HG03469 (cell line): Measurements from ENCODE around the gene PFKM.

Source experiments
- ATAC-seq: cut with Tn5 transposase; IDR thresholded peaks from one replicate; pipeline ENCODE4 v1.9.1; 2021; ENCODE audit warnings: mild to moderate bottlenecking, moderate library complexity, moderate number of reproducible peaks; ENCODE audit not compliant: unreplicated experiment

Gene PFKM

DNA sequence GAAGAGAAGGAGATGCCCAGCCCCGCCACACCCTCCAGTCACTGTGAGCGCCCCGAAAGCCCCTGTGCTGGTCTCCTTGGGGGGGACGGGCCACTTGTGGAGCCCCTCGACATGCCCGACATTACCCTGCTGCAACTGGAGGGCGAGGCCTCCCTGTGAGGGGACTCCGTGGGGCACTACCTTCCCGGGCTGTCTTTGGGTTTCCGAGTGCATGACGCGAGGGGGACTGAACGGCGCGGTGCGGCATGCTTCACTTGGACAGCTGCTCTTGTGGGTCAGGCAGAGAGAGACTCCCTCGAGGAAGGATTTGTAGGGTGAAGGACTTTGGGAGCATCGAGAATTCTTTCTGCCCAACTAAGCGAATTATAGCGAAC lies 65.4 kb downstream of the PFKM start:
- ATAC-seq = no peak

DNA sequence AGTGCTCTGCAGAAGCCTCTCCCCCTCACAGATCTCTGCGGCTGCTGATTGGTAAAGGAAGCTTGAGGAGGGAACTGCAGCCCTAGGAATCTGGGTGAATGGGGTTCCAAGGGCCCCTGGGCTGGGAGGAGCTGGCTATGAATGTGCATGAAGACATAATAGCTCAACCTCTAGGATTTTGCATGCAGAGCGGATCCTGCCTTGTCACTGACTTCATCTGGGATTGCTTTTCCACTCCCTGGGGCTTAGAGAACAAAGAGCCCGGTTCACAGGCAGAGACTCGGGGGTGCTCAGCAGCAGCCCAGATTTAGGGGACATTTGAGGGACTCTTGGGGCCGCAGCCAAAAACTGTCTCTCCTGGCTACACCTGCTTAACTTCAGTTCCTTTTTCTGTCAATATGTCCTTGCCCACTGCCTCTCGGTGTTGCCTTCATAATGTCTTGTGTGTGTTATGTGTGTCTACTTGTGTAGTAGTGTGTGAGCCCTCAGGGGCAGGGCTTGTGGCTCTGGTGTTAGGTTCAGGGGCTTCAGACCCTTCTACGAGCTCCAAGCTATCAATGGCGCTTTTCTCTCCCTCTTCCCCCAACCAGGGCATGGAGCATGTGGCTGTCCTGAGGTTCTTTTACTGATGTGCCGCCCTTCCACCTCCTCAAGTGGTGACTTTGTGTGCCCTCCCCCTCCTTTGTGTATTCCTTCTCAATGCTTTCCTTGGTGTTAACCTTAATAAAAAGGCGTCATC lies 66.2 kb downstream of the PFKM start:
- no peak for ATAC-seq

DNA sequence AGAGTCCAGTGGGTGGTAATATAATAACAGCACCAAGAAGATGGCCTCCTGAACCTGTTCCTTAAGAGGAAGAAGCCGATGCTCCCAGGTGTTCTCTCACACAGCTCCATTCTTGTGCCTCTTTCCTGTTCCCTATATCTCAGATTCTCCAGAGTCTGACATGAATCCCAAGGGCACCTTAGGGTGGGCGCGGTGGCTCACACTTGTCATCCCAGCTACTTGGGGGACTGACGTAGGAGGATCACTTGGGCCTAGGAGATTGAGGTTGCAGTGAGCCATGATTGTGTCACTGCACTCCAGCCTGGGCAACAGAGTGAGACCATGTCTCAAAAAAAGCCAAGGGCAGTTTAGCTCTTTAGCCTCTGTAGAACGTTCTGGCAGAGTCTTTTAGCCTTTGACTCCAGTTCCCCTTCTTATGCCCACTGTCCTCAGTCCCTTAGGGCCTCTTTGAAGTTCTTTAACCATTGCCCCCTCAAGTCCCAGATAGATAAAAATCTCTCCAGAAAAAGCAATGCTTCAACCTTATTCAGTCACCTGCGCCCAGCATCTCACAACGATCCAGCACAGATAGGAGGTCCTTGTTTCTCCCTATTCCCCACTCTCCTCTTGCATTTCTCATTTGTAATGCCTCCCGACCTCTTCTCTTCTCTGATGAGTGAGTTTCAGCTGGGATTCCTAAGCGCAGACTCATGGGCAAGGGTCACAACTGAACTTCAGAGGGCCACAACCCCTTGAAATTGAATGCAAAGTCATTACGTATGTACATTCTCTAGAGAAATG lies 68.9 kb downstream of the PFKM start:
- ATAC-seq = no peak

DNA sequence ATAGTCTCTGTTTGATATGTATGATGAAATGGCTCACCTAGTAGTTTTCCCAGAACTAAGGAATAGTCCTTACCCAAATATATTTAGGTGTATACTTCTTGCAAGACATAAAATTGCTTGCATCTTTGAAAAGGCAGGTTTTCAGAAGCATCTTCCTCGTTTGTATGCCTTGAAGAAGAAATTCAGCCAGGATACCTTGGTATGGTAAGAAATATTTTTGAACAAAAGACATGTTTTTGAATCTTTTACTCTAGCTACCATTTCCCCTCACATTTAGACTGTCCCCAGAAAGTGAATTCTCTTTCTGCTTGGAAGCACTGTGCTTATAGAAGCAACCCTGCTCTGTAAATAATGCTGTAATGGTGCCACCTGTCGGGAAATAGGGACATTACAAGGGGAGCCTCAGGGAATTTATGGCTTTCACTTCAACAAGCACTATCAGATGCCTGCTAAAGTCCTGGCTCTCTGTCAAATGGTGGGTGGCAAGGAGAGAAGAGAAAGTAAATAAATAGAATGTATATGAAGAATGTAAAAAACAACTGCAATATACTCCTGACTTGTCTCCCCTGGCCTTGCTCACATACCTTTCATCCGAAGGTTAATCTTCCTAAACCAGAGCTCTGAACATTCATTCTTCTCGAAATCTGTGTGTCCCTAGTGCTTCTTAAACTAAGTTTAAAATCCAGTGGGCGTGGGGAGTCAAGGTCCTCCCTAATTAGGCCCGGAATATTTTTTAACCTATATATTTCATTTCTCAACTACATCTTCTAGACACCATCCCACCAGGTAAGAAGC lies 70.4 kb downstream of the PFKM start:
- no peak for ATAC-seq

DNA sequence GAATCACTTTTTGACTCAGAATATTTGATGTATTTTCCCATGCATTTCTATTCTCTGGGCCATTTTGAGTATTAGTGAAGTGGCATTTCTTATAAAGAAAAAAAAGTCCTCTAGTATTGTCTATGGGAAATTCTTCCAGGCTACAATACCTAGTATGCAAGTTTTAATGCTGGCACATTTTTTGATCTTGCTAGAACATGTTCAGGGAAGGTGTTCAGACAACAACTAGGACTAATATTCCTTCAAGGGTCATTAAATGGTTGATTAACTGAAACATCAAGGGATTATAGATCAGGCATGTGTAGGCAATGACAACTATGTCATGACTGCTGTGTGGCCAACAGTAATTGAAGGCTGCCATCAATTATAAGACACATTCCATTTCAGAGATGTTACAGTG lies 71.9 kb downstream of the PFKM start:
- no peak for ATAC-seq

DNA sequence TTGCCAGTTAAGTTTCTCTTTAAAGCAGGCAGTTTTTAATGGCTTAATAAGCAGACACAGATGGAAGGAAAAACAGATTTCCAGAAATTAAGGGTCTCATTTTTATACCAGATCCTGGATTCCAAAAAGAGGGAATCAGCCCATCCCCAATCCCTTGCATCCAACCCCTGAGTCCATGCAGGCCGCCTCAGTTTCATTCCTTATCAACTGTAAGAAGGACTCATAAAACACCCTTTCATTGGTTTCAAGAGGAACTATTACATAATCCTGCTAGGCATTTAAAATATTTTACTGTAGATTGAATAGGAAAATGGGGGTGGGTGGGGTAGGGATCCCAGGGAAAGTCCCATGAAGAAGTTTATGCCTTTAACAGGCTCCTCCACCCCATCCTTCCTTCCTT lies 73.7 kb downstream of the PFKM start:
- no peak for ATAC-seq

DNA sequence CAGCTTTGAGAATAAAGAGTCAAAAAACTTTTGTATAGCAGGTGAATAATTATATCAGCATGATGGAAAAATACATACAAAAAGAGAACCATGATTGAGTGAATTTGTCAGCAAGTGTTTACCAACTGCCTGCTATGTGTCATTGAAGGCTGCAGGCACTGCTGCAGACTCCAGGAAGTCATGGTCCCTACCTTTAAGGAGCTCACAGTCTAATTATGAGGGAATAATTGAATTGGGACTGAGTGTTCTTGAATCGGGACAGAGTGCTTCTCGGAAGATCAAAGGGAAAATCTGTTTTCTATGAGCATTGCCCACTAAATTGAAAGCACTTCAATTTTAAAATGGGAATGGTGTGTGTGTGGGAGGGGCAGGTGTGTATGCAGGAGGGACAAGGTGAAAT lies 74.5 kb downstream of the PFKM start:
- ATAC-seq = no peak

DNA sequence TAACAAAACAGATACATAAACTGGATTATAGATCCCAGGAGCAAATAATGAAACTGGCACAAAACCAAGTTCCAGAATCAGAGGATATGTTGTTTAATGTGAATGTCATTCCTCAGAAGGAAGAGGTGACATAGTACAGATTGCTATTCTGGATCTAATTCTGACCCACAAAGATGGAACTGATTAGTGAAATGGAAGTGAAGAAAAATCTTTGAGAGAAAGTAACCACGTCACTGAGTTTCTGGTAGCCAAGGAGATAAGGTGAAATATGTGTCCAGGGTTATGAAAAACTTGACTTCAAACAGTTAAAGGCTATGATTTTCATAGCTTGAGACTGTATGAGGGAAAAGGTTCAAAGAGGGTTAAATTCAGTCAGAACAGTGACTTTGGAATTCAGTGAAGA lies 75.6 kb downstream of the PFKM start:
- no peak for ATAC-seq
